IgD-negative memory B cell (primary cell): Measurements from ENCODE around the gene LYL1. TPM values are rescaled to one million over a fixed set of nuclear protein-coding genes. Genes with fewer than 3 reads are reported as not detected.
A peak's percentile ranks its signal among the peaks of the same experiment; 100 is the strongest.

Source experiments
- H3K27ac Mint-ChIP-seq, 3 donors: one replicate each; pipeline ENCODE4 v1.8.0; 2020 to 2022; ENCODE audit warnings: mild to moderate bottlenecking in 3 of 3, mixed read lengths in 3 of 3, moderate library complexity in 1 of 3
- H3K27me3 Mint-ChIP-seq: one replicate; pipeline ENCODE4 v1.8.0; 2021; ENCODE audit warnings: mixed read lengths
- H3K36me3 Mint-ChIP-seq: one replicate; pipeline ENCODE4 v1.8.0; 2020; ENCODE audit warnings: mild to moderate bottlenecking, mixed read lengths
- H3K4me1 Mint-ChIP-seq, 3 donors: one replicate each; pipeline ENCODE4 v1.8.0; 2020 to 2022; ENCODE audit warnings: mixed read lengths in 3 of 3, mild to moderate bottlenecking in 1 of 3
- H3K4me3 Mint-ChIP-seq, 4 donors: one replicate each; pipeline ENCODE4 v1.8.0; 2020 to 2022; ENCODE audit warnings: mild to moderate bottlenecking in 4 of 4, mixed read lengths in 4 of 4, moderate library complexity in 3 of 4
- H3K9me3 Mint-ChIP-seq, 3 donors: one replicate each; pipeline ENCODE4 v1.8.0; 2020 to 2021; ENCODE audit warnings: mixed read lengths in 3 of 3, mild to moderate bottlenecking in 1 of 3
- polyA plus RNA-seq: library from polyadenylated mRNA; unstranded; fragments of 300-500 nt; fragmentation: Illumina TruSeq; gene quantifications from one replicate; pipeline ENCODE4 v1.2.3, GENCODE V29; 2021

Gene LYL1
- polyA plus RNA-seq, 1 donor from 2014 or later = 90.1 TPM

GRCh38 chr19:13104360-13104847, 1.7 kb upstream of the LYL1 start:
- H3K36me3 Mint-ChIP-seq = no peaks in the 10 kb centered on the region
- H3K4me3 Mint-ChIP-seq = peak overlapping the region; percentile 86 to 98 (median 92)
- H3K27me3 Mint-ChIP-seq = peaks cover 2% of the 10 kb centered on the region
- peaks cover 15 to 18% (median 16%) of the 10 kb centered on the region in 3 donors for H3K4me1 Mint-ChIP-seq
- peaks cover 0 to 1% (median 0%) of the 10 kb centered on the region in 3 donors for H3K9me3 Mint-ChIP-seq
- peak overlapping the region; percentile 95 to 99 (median 97) for H3K27ac Mint-ChIP-seq

DNA sequence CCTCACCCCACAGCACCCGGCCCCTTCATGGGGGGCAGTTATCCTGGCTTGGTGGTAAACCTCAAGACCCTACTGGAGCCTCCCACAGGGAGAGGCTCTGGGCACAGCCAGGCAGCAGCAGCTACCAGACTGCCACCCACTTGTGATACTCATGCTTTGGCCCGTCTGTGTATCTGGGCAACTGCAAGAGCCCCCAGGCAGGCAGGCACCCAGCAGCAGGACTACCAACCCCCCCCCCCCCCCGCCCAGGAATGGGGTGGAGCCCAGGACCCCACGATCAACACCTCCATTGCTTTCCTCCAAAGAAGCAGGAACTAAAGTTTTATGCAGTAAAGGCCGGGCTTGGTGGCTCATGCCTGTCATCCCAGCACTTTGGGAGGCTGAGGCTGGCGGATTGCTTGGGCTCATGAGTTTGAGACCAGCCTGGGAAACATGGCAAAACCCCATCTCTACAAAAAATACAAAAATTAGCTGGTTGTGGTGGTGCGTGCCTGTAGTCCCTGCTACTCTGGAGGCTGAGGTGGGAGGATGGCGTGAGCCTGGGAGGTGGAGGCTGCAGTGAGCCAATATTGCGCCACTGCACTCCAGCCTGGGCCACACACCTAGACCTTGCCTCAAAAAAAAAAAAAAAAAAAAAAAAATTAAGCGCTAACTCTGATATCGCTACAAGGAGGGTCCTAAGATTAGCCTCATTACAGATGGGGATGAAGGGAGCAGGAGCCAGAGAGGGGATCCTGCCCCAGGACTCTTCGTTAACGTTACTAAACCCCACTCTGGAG, 1.1 kb upstream of the LYL1 start:
- Mint-ChIP-seq H3K27me3 (peaks cover 2% of the 10 kb centered on the region), H3K4me1 (peaks cover 15 to 20% (median 16%) of the 10 kb centered on the region in 3 donors), H3K9me3 (peaks cover 0 to 1% (median 0%) of the 10 kb centered on the region in 3 donors), H3K27ac (peak overlapping the region; percentile 95 to 99 (median 98)), H3K4me3 (peak overlapping the region; percentile 90 to 98 (median 94)), H3K36me3 (peaks cover 1% of the 10 kb centered on the region)

GRCh38 chr19:13102416-13102665, 317 bp downstream of the LYL1 start:
- H3K36me3 Mint-ChIP-seq = peaks cover 1% of the 10 kb centered on the region
- peaks cover 16 to 24% (median 19%) of the 10 kb centered on the region in 3 donors for H3K4me1 Mint-ChIP-seq
- H3K9me3 Mint-ChIP-seq = peaks cover 0 to 1% (median 0%) of the 10 kb centered on the region in 3 donors
- H3K4me3 Mint-ChIP-seq = peak overlapping the region; percentile 90 to 98 (median 94)
- H3K27me3 Mint-ChIP-seq = peaks cover 2% of the 10 kb centered on the region
- H3K27ac Mint-ChIP-seq = peak overlapping the region; percentile 88 to 99 (median 95)

- Mint-ChIP-seq H3K27ac (peak overlapping the region; percentile 88 to 99 (median 95)), H3K9me3 (peaks cover 0 to 1% (median 0%) of the 10 kb centered on the region in 3 donors), H3K4me3 (peak overlapping the region; percentile 90 to 98 (median 94)), H3K27me3 (peaks cover 4% of the 10 kb centered on the region), H3K4me1 (peaks cover 19 to 27% (median 22%) of the 10 kb centered on the region in 3 donors), H3K36me3 (peaks cover 1% of the 10 kb centered on the region)
Measured at GRCh38 chr19:13101590-13102415, 855 bp downstream of the LYL1 start.

GRCh38 chr19:13100841-13101589, 1.6 kb downstream of the LYL1 start:
- Mint-ChIP-seq H3K4me3 (peak overlapping the region; percentile 90 to 98 (median 94)), H3K36me3 (peaks cover 1% of the 10 kb centered on the region), H3K4me1 (peaks cover 20 to 27% (median 23%) of the 10 kb centered on the region in 3 donors), H3K27ac (peak overlapping the region; percentile 88 to 99 (median 95)), H3K27me3 (peaks cover 5% of the 10 kb centered on the region), H3K9me3 (peaks cover 0 to 1% (median 0%) of the 10 kb centered on the region in 3 donors)

DNA sequence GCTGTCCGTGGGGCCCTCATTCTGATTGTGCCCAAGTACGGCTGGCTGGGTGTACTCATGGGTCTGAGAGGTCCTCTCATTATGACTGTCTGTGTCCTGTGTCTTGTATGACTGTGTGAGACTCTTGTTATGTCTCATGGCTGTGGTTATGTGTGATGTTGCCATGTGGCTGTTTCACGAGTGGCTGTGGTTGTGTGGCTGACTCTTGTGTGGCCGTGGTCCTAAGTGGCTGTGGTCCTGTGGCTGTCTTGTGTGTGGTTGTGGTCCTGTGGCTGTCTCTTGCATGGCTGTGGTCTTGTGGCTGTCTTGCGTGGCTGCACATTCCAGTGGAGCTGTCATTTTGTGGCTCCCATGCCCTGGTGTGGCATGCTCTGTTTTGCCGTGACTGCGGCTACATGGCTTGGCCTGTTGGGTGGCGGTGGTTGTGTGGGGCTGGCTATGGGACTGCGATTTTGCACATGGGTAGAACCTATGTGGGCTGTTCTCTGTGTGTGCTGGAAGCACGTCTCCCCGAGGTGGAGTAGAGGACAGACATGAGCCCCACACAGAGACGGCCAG, 2.5 kb downstream of the LYL1 start:
- peaks cover 5% of the 10 kb centered on the region for H3K27me3 Mint-ChIP-seq
- H3K4me1 Mint-ChIP-seq = peaks cover 20 to 26% (median 23%) of the 10 kb centered on the region in 3 donors
- H3K27ac Mint-ChIP-seq = peak overlapping the region; percentile 95 to 98 (median 96)
- peaks cover 1% of the 10 kb centered on the region for H3K36me3 Mint-ChIP-seq
- H3K4me3 Mint-ChIP-seq = peak overlapping the region; percentile 81 to 97 (median 90)
- peaks cover 0 to 1% (median 0%) of the 10 kb centered on the region in 3 donors for H3K9me3 Mint-ChIP-seq

DNA sequence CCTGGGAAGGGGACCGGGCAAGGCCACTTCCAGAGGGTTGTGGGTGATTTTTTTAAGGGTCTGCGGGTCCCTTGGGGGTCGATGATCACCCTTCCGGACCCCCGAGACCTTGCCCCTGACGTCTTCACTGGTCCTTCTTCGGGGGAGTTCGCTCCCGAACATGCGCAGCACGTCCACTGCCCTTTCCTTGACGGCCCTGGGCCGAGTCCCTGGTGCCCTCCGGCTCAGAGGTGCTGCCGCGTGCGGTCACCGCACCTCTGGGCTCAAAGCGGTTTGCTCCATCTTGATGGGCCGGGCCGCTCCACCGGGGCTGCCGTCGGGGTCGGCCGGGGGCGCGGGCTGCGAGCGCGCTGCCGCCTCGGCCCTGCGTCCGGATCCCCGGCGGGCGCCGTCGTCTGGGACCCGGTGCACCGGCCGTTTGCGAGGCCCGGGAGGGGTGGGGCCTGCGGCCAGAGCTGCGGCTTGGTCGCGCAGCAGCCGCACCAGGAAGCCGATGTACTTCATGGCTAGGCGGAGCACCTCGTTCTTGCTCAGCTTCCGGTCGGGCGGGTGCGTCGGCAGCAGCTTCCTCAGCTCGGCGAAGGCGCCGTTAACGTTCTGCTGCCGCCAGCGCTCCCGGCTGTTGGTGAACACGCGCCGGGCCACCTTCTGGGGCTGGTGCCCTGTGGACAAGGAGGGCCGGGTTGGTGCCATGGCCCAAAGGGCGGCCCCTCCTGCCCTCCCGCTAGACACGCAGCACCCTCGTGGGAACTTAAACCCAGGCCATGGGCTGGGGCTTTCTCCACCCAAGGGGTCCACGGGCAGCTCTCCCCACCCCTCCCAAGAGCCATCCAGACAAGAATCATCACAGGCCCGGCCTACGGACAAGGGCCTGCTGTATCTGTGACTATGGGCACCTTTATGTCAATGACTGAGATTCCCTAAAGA, 3.3 kb downstream of the LYL1 start:
- H3K36me3 Mint-ChIP-seq = peaks cover 1% of the 10 kb centered on the region
- H3K27me3 Mint-ChIP-seq = peaks cover 5% of the 10 kb centered on the region
- H3K4me3 Mint-ChIP-seq = peak overlapping the region; percentile 90 to 97 (median 94)
- H3K27ac Mint-ChIP-seq = peak overlapping the region; percentile 95 to 98 (median 96)
- H3K9me3 Mint-ChIP-seq = peaks cover 0 to 1% (median 0%) of the 10 kb centered on the region in 3 donors
- peaks cover 21 to 27% (median 21%) of the 10 kb centered on the region in 3 donors for H3K4me1 Mint-ChIP-seq

GRCh38 chr19:13098277-13099072, 4.2 kb downstream of the LYL1 start:
- Mint-ChIP-seq H3K27ac (peak overlapping the region; percentile 95 to 98 (median 96)), H3K36me3 (peaks cover 1% of the 10 kb centered on the region), H3K27me3 (peaks cover 5% of the 10 kb centered on the region), H3K4me1 (peaks cover 23 to 28% (median 24%) of the 10 kb centered on the region in 3 donors), H3K4me3 (peak overlapping the region; percentile 90 to 95 (median 94)), H3K9me3 (peaks cover 0 to 1% (median 0%) of the 10 kb centered on the region in 3 donors)

DNA sequence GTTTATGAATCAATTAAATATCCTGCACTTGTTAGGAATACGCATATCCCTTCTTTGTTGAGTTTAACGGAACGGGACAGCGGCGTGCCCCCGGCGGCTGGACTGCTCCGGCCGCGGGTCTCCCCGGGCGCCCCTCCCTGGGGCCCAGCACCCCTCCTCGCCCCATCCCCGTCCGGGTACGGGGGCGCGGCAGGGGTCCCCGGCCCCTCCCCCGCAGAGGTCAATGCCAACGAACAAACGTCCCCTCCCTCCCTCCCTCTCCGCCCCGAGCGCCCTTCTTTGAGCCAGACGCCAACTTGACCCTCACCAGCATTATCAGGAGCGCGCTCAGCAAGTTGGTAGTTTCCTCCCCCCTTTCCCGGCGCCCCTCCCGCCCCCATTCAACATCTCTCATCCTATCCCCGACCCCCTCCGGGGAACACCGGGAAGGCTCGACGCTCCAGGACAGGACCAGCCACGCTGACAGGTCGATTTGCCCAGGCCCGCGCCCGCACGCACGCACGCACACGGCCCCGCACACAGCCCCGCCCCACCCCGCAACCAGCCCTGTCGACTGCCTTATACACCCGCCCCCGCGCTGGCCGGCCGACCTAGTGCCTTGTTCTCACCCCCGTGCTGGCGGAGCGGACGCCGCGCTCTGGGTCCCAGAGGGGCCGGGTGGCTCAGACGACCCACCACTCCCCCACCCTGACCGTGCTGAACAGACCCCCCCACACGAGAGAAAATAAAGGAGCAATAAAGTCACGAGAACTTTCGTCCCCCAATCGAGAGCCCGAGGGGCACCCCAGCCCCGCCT, 5.0 kb downstream of the LYL1 start:
- peaks cover 0 to 1% (median 0%) of the 10 kb centered on the region in 3 donors for H3K9me3 Mint-ChIP-seq
- H3K27me3 Mint-ChIP-seq = peaks cover 5% of the 10 kb centered on the region
- H3K36me3 Mint-ChIP-seq = peaks cover 1% of the 10 kb centered on the region
- peaks cover 21 to 25% (median 23%) of the 10 kb centered on the region in 3 donors for H3K4me1 Mint-ChIP-seq
- peak overlapping the region; percentile 95 to 98 (median 97) for H3K27ac Mint-ChIP-seq
- peak overlapping the region; percentile 90 to 95 (median 94) for H3K4me3 Mint-ChIP-seq

- peak overlapping the region; percentile 95 to 97 (median 96) for H3K27ac Mint-ChIP-seq
- peaks cover 1% of the 10 kb centered on the region for H3K36me3 Mint-ChIP-seq
- peaks cover 21 to 25% (median 23%) of the 10 kb centered on the region in 3 donors for H3K4me1 Mint-ChIP-seq
- H3K9me3 Mint-ChIP-seq = peaks cover 0 to 1% (median 0%) of the 10 kb centered on the region in 3 donors
- peak overlapping the region; percentile 90 to 94 (median 93) for H3K4me3 Mint-ChIP-seq
- peaks cover 5% of the 10 kb centered on the region for H3K27me3 Mint-ChIP-seq
Measured at GRCh38 chr19:13097033-13097462, 5.6 kb downstream of the LYL1 start.

GRCh38 chr19:13095934-13096927, 6.4 kb downstream of the LYL1 start:
- H3K36me3 Mint-ChIP-seq = peaks cover 1% of the 10 kb centered on the region
- H3K4me3 Mint-ChIP-seq = peak overlapping the region; percentile 90 to 99 (median 94)
- H3K27ac Mint-ChIP-seq = peak overlapping the region; percentile 95 to 97 (median 96)
- peaks cover 5% of the 10 kb centered on the region for H3K27me3 Mint-ChIP-seq
- peaks cover 0 to 1% (median 0%) of the 10 kb centered on the region in 3 donors for H3K9me3 Mint-ChIP-seq
- H3K4me1 Mint-ChIP-seq = peaks cover 21 to 25% (median 23%) of the 10 kb centered on the region in 3 donors
